Mesothelial cell of epicardium (in vitro differentiated cells): Measurements from ENCODE around the gene CFAP299. TPM values are rescaled to one million over a fixed set of nuclear protein-coding genes. Genes with fewer than 3 reads are reported as not detected.
"Not testable (repeated sequence)": the region's sequence is repeated elsewhere in the genome, so short reads cannot be mapped to it uniquely, and the experiment has no call there.

ENCODE experiments used
- DNase-seq, 2 experiments: peaks; one replicate each; pipeline ENCODE4 v3.0.0; 2021; ENCODE audit warnings: low spot score in 2 of 2; ENCODE audit not compliant: unreplicated experiment in 2 of 2
- H3K27ac Mint-ChIP-seq: 2 replicates; pipeline ENCODE4 v1.8.0; 2021; ENCODE audit warnings: mixed read lengths
- H3K27me3 Mint-ChIP-seq: 2 replicates; pipeline ENCODE4 v1.8.0; 2021; ENCODE audit warnings: low read depth, mixed read lengths
- H3K36me3 Mint-ChIP-seq: 2 replicates; pipeline ENCODE4 v1.8.0; 2021; ENCODE audit warnings: mixed read lengths
- H3K4me1 Mint-ChIP-seq: 2 replicates; pipeline ENCODE4 v1.8.0; 2021; ENCODE audit warnings: mixed read lengths
- H3K4me3 Mint-ChIP-seq: 2 replicates; pipeline ENCODE4 v1.8.0; 2021; ENCODE audit warnings: mild to moderate bottlenecking, moderate library complexity, mixed read lengths
- H3K9me3 Mint-ChIP-seq: 2 replicates; pipeline ENCODE4 v1.8.0; 2021; ENCODE audit warnings: mixed read lengths
- CTCF ChIP-seq: fragments of 200-600 bp; sonication (generic); IDR thresholded peaks from one replicate; pipeline ENCODE4 v1.5.0; 2021; ENCODE audit warnings: antibody characterized with exemption; ENCODE audit not compliant: unreplicated experiment
- total RNA-seq: library from RNA; stranded (reverse); gene quantifications from 3 replicates; pipeline ENCODE4 v1.2.1, GENCODE V29; 2021

CFAP299 gene
- total RNA-seq, 1 donor from 2014 or later = 0.22 TPM

- TF ChIP-seq CTCF = no peak
- no peak overlapping the region for H3K27ac Mint-ChIP-seq
- H3K27me3 Mint-ChIP-seq = peaks cover 14% of the 10 kb centered on the region
- no peak for DNase-seq
- no peak overlapping the region for H3K4me3 Mint-ChIP-seq
- peaks cover 7% of the 10 kb centered on the region for H3K4me1 Mint-ChIP-seq
- no peaks in the 10 kb centered on the region for H3K36me3 Mint-ChIP-seq
- H3K9me3 Mint-ChIP-seq = no peaks in the 10 kb centered on the region
Observed at GRCh38 chr4:80331693-80332092, 3.8 kb upstream of the CFAP299 start.

- DNase-seq = no peak
- peaks cover 21% of the 10 kb centered on the region for H3K27me3 Mint-ChIP-seq
- TF ChIP-seq CTCF = no peak
- H3K4me3 Mint-ChIP-seq = no peak overlapping the region
- no peaks in the 10 kb centered on the region for H3K9me3 Mint-ChIP-seq
- peaks cover 7% of the 10 kb centered on the region for H3K4me1 Mint-ChIP-seq
- H3K27ac Mint-ChIP-seq = no peak overlapping the region
- no peaks in the 10 kb centered on the region for H3K36me3 Mint-ChIP-seq
Observed at GRCh38 chr4:80333121-80333520, 2.4 kb upstream of the CFAP299 start.

DNA sequence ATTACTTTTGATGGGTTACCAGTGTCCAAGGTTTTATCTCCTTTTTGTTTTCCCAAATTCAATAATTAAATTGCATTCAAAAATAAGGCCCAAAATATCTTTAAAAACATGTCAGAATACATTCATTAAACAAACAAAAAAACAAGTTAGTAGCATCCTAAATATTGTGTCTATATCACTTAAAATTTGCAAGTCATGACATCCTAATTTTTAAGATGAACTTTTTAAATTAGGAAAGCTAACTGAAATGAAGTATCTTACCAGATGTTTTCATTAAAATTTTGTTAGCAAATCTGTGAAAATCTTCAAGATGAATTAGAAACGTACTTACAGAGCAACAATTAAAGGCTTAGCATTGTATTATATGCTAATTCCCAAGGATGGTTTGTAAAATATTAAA is 962 bp upstream of the CFAP299 start:
- Mint-ChIP-seq H3K27me3 (peaks cover 34% of the 10 kb centered on the region), H3K4me1 (peaks cover 7% of the 10 kb centered on the region), H3K9me3 (no peaks in the 10 kb centered on the region), H3K27ac (no peak overlapping the region), H3K4me3 (no peak overlapping the region), H3K36me3 (no peaks in the 10 kb centered on the region)
- TF ChIP-seq CTCF = no peak
- no peak for DNase-seq

DNA sequence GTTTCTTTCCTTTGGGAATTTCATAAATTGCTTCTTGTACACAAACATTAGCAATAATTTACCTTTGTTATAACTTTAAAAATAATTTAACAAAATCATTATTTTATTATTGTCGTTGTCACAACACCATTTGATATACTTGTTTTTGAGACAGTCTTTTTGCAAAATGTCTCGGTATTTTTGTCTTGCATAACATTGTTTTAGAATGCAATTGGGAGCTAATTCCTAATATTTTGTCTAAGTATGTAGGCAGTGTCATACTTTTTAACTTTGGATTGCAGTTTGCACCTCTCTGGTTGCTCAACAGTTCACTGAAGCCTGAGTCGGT is 340 bp upstream of the CFAP299 start:
- TF ChIP-seq CTCF = no peak
- H3K9me3 Mint-ChIP-seq = no peaks in the 10 kb centered on the region
- H3K36me3 Mint-ChIP-seq = no peaks in the 10 kb centered on the region
- H3K27ac Mint-ChIP-seq = no peak overlapping the region
- no peak for DNase-seq
- H3K4me1 Mint-ChIP-seq = peaks cover 7% of the 10 kb centered on the region
- H3K4me3 Mint-ChIP-seq = peak overlapping the region; percentile 84
- peaks cover 38% of the 10 kb centered on the region for H3K27me3 Mint-ChIP-seq

DNA sequence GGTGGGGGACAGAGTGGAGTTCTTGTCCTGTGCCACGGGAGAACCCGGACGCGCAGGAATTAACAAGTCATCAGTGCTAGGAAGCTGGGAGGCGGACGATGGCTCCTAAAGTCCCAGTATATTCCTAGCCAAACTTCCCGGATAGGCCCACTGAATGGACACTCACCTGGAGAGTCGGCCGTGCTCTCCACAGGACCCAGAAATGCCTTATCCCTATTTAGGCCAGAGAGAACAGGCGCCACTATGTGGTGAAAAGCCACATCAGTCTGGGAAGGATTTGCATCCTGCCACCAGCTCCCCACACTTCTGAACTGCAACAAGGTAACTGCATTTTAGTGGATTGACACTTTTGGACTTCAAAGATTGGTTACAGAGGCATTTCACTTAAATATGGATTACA is 1.1 kb downstream of the CFAP299 start:
- Mint-ChIP-seq H3K9me3 (peaks cover under 1% of the 10 kb centered on the region), H3K27me3 (peaks cover 42% of the 10 kb centered on the region), H3K4me1 (peaks cover 7% of the 10 kb centered on the region), H3K27ac (no peak overlapping the region), H3K4me3 (peak overlapping the region; percentile 84), H3K36me3 (no peaks in the 10 kb centered on the region)
- peak in 1 of 2 experiments; percentile 38 for DNase-seq
- no peak for TF ChIP-seq CTCF

GRCh38 chr4:80340036-80340435 is 4.5 kb downstream of the CFAP299 start:
- H3K27me3 Mint-ChIP-seq = peaks cover 69% of the 10 kb centered on the region
- no peak overlapping the region for H3K27ac Mint-ChIP-seq
- peaks cover 25% of the 10 kb centered on the region for H3K9me3 Mint-ChIP-seq
- DNase-seq = no peak
- no peaks in the 10 kb centered on the region for H3K36me3 Mint-ChIP-seq
- no peak overlapping the region for H3K4me3 Mint-ChIP-seq
- H3K4me1 Mint-ChIP-seq = peaks cover 7% of the 10 kb centered on the region
- no peak for TF ChIP-seq CTCF

- DNase-seq, H3K36me3 Mint-ChIP-seq, H3K4me3 Mint-ChIP-seq, H3K27ac Mint-ChIP-seq, H3K4me1 Mint-ChIP-seq: not testable (repeated sequence)
- H3K27me3 Mint-ChIP-seq = peaks cover 72% of the 10 kb centered on the region
- peaks cover 25% of the 10 kb centered on the region for H3K9me3 Mint-ChIP-seq
Observed at GRCh38 chr4:80342684-80343083, 7.2 kb downstream of the CFAP299 start.
